Neural cell (in vitro differentiated cells): Measurements from ENCODE around the gene CHRM1. TPM values are rescaled to one million over a fixed set of nuclear protein-coding genes. Genes with fewer than 3 reads are reported as not detected.

Experiments
- H2AFZ ChIP-seq: fragments of 200-600, 300-800 bp; sonication (generic), shearing (Covaris generic); 2 replicates; pipeline ENCODE4 v1.6.0; 2014; ENCODE audit warnings: low read depth, mild to moderate bottlenecking, antibody characterized with exemption, low read length, moderate library complexity
- H3F3A ChIP-seq: fragments of 200-600 bp; shearing (Covaris generic); 2 replicates; pipeline ENCODE4 v1.6.1; 2016; ENCODE audit warnings: mild to moderate bottlenecking, moderate library complexity, mixed read lengths, antibody characterized with exemption, low read length; ENCODE audit not compliant: insufficient read depth, poor library complexity, severe bottlenecking
- H3K27ac ChIP-seq: fragments of 200-600, 300-800 bp; sonication (generic), shearing (Covaris generic); 2 replicates; pipeline ENCODE4 v1.5.1; 2014; ENCODE audit warnings: mild to moderate bottlenecking, low read length, moderate library complexity
- H3K27me3 ChIP-seq: fragments of 300-800, 200-600 bp; sonication (generic), shearing (Covaris generic); 2 replicates; pipeline ENCODE4 v1.6.0; 2014; ENCODE audit warnings: mild to moderate bottlenecking, low read depth, low read length, moderate library complexity; ENCODE audit not compliant: insufficient read depth
- H3K36me3 ChIP-seq: fragments of 300-800, 200-600 bp; sonication (generic), shearing (Covaris generic); 2 replicates; pipeline ENCODE4 v1.5.1; 2014; ENCODE audit warnings: mild to moderate bottlenecking, antibody characterized with exemption, low read length, moderate library complexity; ENCODE audit not compliant: insufficient read depth
- H3K4me2 ChIP-seq: fragments of 300-800, 200-600 bp; sonication (generic), shearing (Covaris generic); 2 replicates; pipeline ENCODE4 v1.6.0; 2014; ENCODE audit warnings: mild to moderate bottlenecking, low read length
- H3K4me3 ChIP-seq: fragments of 300-800, 200-600 bp; sonication (generic), shearing (Covaris generic); 2 replicates; pipeline ENCODE4 v1.5.1; 2014; ENCODE audit warnings: mild to moderate bottlenecking, low read length, moderate library complexity
- H3K79me2 ChIP-seq: fragments of 200-600 bp; shearing (Covaris generic); replicated peaks from 2 replicates; pipeline ENCODE4 v1.6.0; 2014; ENCODE audit warnings: mild to moderate bottlenecking, low read length, moderate library complexity; ENCODE audit not compliant: insufficient read depth
- H3K9ac ChIP-seq: fragments of 300-800, 200-600 bp; sonication (generic), shearing (Covaris generic); 2 replicates; pipeline ENCODE4 v1.6.1; 2016; ENCODE audit warnings: mild to moderate bottlenecking, low read length, mixed read lengths
- H3K9me2 ChIP-seq: fragments of 200-600 bp; shearing (Covaris generic); 2 replicates; pipeline ENCODE4 v1.6.1; 2016; ENCODE audit warnings: mild to moderate bottlenecking, low read length, mixed read lengths; ENCODE audit not compliant: insufficient read depth
- H3K9me3 ChIP-seq: fragments of 200-600, 300-800 bp; sonication (generic), shearing (Covaris generic); 2 replicates; pipeline ENCODE4 v1.6.1; 2016; ENCODE audit warnings: mild to moderate bottlenecking, mixed run types, low read length, moderate library complexity, mixed read lengths
- H4K20me1 ChIP-seq: fragments of 200-600 bp; shearing (Covaris generic); 2 replicates; pipeline ENCODE4 v1.6.1; 2016; ENCODE audit warnings: mild to moderate bottlenecking, mixed run types; ENCODE audit not compliant: insufficient read depth
- CTCF ChIP-seq: fragments of 450-650 bp; IDR thresholded peaks from 2 replicates; pipeline ENCODE4 v1.5.1; 2014; ENCODE audit warnings: antibody characterized with exemption, mild to moderate bottlenecking, moderate library complexity; ENCODE audit not compliant: poor library complexity, severe bottlenecking
- EP300 ChIP-seq: fragments of 450-650 bp; conservative IDR thresholded peaks from 2 replicates; pipeline ENCODE4 v1.6.1; 2014; ENCODE audit warnings: antibody characterized with exemption, mild to moderate bottlenecking, moderate library complexity; ENCODE audit not compliant: poor library complexity, severe bottlenecking
- EZH2 ChIP-seq: fragments of 200-600, 300-800 bp; shearing (Covaris generic), sonication (generic); IDR thresholded peaks from 2 replicates; pipeline ENCODE4 v1.6.1; 2014; ENCODE audit warnings: antibody characterized with exemption, low read length, borderline replicate concordance, mild to moderate bottlenecking; ENCODE audit not compliant: insufficient read depth, poor library complexity, severe bottlenecking
- MXI1 ChIP-seq: fragments of 450-650 bp; conservative IDR thresholded peaks from 2 replicates; pipeline ENCODE4 v1.6.1; 2014; ENCODE audit warnings: antibody characterized with exemption, mild to moderate bottlenecking; ENCODE audit not compliant: poor library complexity, severe bottlenecking
- POLR2AphosphoS5 ChIP-seq: IDR thresholded peaks from 2 replicates; pipeline ENCODE4 v1.6.1; 2012
- RAD21 ChIP-seq: fragments of 450-650 bp; conservative IDR thresholded peaks from 2 replicates; pipeline ENCODE4 v1.6.1; 2014; ENCODE audit warnings: antibody characterized with exemption, mild to moderate bottlenecking, moderate library complexity
- REST ChIP-seq: IDR thresholded peaks from 2 replicates; pipeline ENCODE4 v1.6.1; 2012; ENCODE audit warnings: borderline replicate concordance
- SMC3 ChIP-seq: fragments of 450-650 bp; conservative IDR thresholded peaks from 2 replicates; pipeline ENCODE4 v1.6.1; 2014; ENCODE audit warnings: antibody characterized with exemption, mild to moderate bottlenecking, moderate library complexity; ENCODE audit not compliant: poor library complexity
- TAF1 ChIP-seq: IDR thresholded peaks from 2 replicates; pipeline ENCODE4 v1.6.1; 2012; ENCODE audit warnings: low read depth
- polyA plus RNA-seq: library from polyadenylated mRNA; depleted of rRNA; stranded (reverse); fragments of >200 nt; gene quantifications from 2 replicates; pipeline ENCODE4 v1.2.3, GENCODE V29; 2014

The CHRM1 gene
- polyA plus RNA-seq, 1 donor from 2014 or later: not detected

- no peak overlapping the region for H3K4me2 ChIP-seq
- H3K36me3 ChIP-seq: no peaks in the 10 kb centered on the region
- no peaks in the 10 kb centered on the region for H3K79me2 ChIP-seq
- no peaks in the 10 kb centered on the region for H3K9me2 ChIP-seq
- H4K20me1 ChIP-seq: no peaks in the 10 kb centered on the region
- H3F3A ChIP-seq: no peaks in the 10 kb centered on the region
- no peak overlapping the region for H3K27ac ChIP-seq
- no peaks in the 10 kb centered on the region for H3K9me3 ChIP-seq
- no peak overlapping the region for H3K9ac ChIP-seq
- no peaks in the 10 kb centered on the region for H3K27me3 ChIP-seq
- H2AFZ ChIP-seq: no peak overlapping the region
- H3K4me3 ChIP-seq: no peak overlapping the region
- TF ChIP-seq TAF1 (no peak), REST (no peak), POLR2AphosphoS5 (no peak), EZH2 (no peak), RAD21 (no peak), SMC3 (no peak), MXI1 (no peak)
Measured at GRCh38 chr11:62897311-62897710, 23.9 kb downstream of the CHRM1 start.

- Histone ChIP-seq H3K79me2 (no peaks in the 10 kb centered on the region), H3K9me3 (no peaks in the 10 kb centered on the region), H3K27ac (no peak overlapping the region), H3K9ac (no peak overlapping the region), H3K36me3 (no peaks in the 10 kb centered on the region), H4K20me1 (no peaks in the 10 kb centered on the region), H3K4me3 (no peak overlapping the region), H2AFZ (no peak overlapping the region), H3K27me3 (no peaks in the 10 kb centered on the region), H3K9me2 (no peaks in the 10 kb centered on the region), H3F3A (no peaks in the 10 kb centered on the region), H3K4me2 (no peak overlapping the region)
- TF ChIP-seq SMC3 (no peak), TAF1 (no peak), REST (no peak)
Measured at GRCh38 chr11:62896049-62896448, 25.1 kb downstream of the CHRM1 start.

GRCh38 chr11:62895501-62895900 lies 25.7 kb downstream of the CHRM1 start:
- Histone ChIP-seq H3K9me3 (no peaks in the 10 kb centered on the region), H3K4me2 (no peak overlapping the region), H3K9ac (no peak overlapping the region), H3K4me3 (no peak overlapping the region), H2AFZ (no peak overlapping the region), H3F3A (no peaks in the 10 kb centered on the region), H3K36me3 (no peaks in the 10 kb centered on the region), H3K9me2 (no peaks in the 10 kb centered on the region), H3K79me2 (no peaks in the 10 kb centered on the region), H3K27ac (no peak overlapping the region), H4K20me1 (no peaks in the 10 kb centered on the region), H3K27me3 (no peaks in the 10 kb centered on the region)
- no peak for TF ChIP-seq TAF1
- no peak for TF ChIP-seq SMC3
- TF ChIP-seq POLR2AphosphoS5: no peak
- no peak for TF ChIP-seq MXI1
- no peak for TF ChIP-seq CTCF
- TF ChIP-seq EZH2: no peak
- TF ChIP-seq EP300: no peak
- no peak for TF ChIP-seq REST
- no peak for TF ChIP-seq RAD21
